ENCODE data around the gene BBS10. TPM values are rescaled to one million over a fixed set of nuclear protein-coding genes. Genes with fewer than 3 reads are reported as not detected.

BBS10 gene
- total RNA-seq, 1 experiment from 2014 or later: 6.0 TPM

DNA sequence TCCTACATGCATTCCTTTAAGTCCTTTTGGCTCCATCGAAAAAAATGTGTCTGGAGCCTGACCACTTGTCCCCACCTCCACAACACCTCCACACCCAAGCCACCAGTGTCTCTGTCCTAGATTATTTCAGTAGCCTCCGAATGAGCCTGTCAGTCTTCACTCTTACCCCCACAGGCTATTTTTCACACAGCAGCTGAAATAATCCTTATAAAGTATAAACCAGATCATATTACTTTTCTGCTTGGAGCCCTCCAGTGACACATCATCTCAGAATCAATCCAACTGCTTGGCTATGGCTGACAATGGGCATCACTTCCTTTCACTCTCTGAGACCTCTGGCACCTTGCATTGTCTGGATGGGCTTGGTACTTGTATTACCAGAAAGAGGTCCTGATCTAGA is 44.9 kb downstream of the BBS10 start:
- CTCF ChIA-PET: no interaction called here
- H3K9me3 Mint-ChIP-seq (ENCODE audit: unreplicated experiment): no peaks in the 10 kb centered on the region
- no TSS peak for BruUV-seq (replicated peaks)

GRCh38 chr12:76300297-76300665 is 47.9 kb downstream of the BBS10 start:
- no peak for TF ChIP-seq CTCF (IDR thresholded peaks at IDR 0.05; ENCODE audit: insufficient read depth in 1 of 2, low read depth in 1 of 2, low read length in 1 of 2, severe bottlenecking in 1 of 2, unreplicated experiment in 1 of 2)
- Histone ChIP-seq H3K9me3 (no peaks in the 10 kb centered on the region), H3K4me3 (ENCODE audit: low read depth, low read length) (no peak overlapping the region), H3K4me1 (peaks cover 10% of the 10 kb centered on the region; the same call in 1 of the 2 replicates), H3K27me3 (replicated peaks; ENCODE audit: control insufficient read depth, insufficient read depth, low read length) (no peaks in the 10 kb centered on the region), H3K36me3 (ENCODE audit: control insufficient read depth, insufficient read depth, low read length) (no peaks in the 10 kb centered on the region)
- Mint-ChIP-seq H3K36me3 (ENCODE audit: insufficient read depth, unreplicated experiment) (no peaks in the 10 kb centered on the region), H3K9me3 (ENCODE audit: unreplicated experiment) (no peaks in the 10 kb centered on the region), H3K4me1 (ENCODE audit: low read depth, unreplicated experiment) (no peaks in the 10 kb centered on the region), H3K27ac (ENCODE audit: unreplicated experiment) (peak overlapping the region; percentile 36), H3K4me3 (ENCODE audit: unreplicated experiment) (no peak overlapping the region), H3K27me3 (ENCODE audit: insufficient read depth, unreplicated experiment) (no peaks in the 10 kb centered on the region)
- intact Hi-C loops (cut with micrococcal nuclease; ENCODE audit: unreplicated experiment): no loop called here
- DNase-seq: no peak
- ChIA-PET POLR2A (no interaction called here), CTCF (no interaction called here)
- no TSS peak for BruUV-seq (replicated peaks)

More for the DNA sequence above, 44.9 kb downstream of the BBS10 start:
- DNase-seq: no peak
- no peak overlapping the region for H3K27ac Mint-ChIP-seq (ENCODE audit: unreplicated experiment)
- Histone ChIP-seq H3K36me3 (ENCODE audit: control insufficient read depth, insufficient read depth, low read length) (no peaks in the 10 kb centered on the region), H3K4me1 (peaks cover 10% of the 10 kb centered on the region; the same call in 1 of the 2 replicates), H3K9me3 (no peaks in the 10 kb centered on the region), H3K27me3 (replicated peaks; ENCODE audit: control insufficient read depth, insufficient read depth, low read length) (no peaks in the 10 kb centered on the region), H3K4me3 (ENCODE audit: low read depth, low read length) (no peak overlapping the region)
- no peaks in the 10 kb centered on the region for H3K36me3 Mint-ChIP-seq (ENCODE audit: insufficient read depth, unreplicated experiment)
- intact Hi-C loops (cut with micrococcal nuclease; ENCODE audit: unreplicated experiment): no loop called here
- H3K4me1 Mint-ChIP-seq (ENCODE audit: low read depth, unreplicated experiment): no peaks in the 10 kb centered on the region
- POLR2A ChIA-PET: no interaction called here
- no peak for TF ChIP-seq CTCF (IDR thresholded peaks at IDR 0.05; ENCODE audit: insufficient read depth in 1 of 2, low read depth in 1 of 2, low read length in 1 of 2, severe bottlenecking in 1 of 2, unreplicated experiment in 1 of 2)
- no peaks in the 10 kb centered on the region for H3K27me3 Mint-ChIP-seq (ENCODE audit: insufficient read depth, unreplicated experiment)
- H3K4me3 Mint-ChIP-seq (ENCODE audit: unreplicated experiment): no peak overlapping the region

DNA sequence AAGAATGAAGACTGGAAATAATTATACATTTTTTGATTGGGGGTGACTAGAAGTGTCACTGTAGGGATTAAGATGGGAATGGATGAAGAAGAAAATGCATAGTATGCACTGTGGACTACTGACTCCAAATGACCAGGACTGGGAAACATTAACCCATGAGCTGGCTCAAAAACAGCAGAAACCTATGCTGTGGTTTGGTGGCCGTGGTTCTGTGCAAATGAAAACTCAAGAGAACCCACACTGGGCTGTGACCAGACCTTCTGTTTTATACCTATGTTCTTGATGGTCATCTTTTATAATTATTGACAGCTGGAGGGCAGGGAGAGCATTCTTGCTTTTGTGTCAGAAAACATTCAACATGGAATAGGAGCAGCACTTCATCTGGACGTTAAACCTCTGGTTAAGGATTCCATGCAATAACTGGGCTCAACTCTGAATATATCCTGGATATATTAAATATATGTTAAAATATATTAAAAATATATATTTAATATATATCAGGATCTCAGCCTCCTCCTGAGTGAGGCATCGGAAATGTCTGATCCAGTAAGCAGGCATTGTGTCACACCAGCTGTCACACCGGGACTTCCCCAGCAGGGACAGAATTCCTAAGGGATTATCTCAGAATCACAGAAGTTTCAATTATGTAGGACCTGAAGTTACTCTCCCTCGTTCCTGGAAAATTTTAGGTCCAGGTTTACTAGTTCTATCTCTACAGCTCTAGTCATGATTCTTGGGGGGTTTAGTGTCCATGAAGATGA is 48.5 kb downstream of the BBS10 start:
- Mint-ChIP-seq H3K36me3 (ENCODE audit: insufficient read depth, unreplicated experiment) (no peaks in the 10 kb centered on the region), H3K9me3 (ENCODE audit: unreplicated experiment) (no peaks in the 10 kb centered on the region), H3K27me3 (ENCODE audit: insufficient read depth, unreplicated experiment) (no peaks in the 10 kb centered on the region), H3K27ac (ENCODE audit: unreplicated experiment) (peak overlapping the region; percentile 36), H3K4me1 (ENCODE audit: low read depth, unreplicated experiment) (no peaks in the 10 kb centered on the region), H3K4me3 (ENCODE audit: unreplicated experiment) (no peak overlapping the region)
- no peaks in the 10 kb centered on the region for H3K36me3 ChIP-seq (ENCODE audit: control insufficient read depth, insufficient read depth, low read length)
- peak in 1 of 2 experiments; percentile 35 for DNase-seq
- ChIA-PET POLR2A (no interaction called here), CTCF (no interaction called here)
- peak; percentile 14 to 24 for TF ChIP-seq CTCF (IDR thresholded peaks at IDR 0.05; ENCODE audit: insufficient read depth in 1 of 2, low read depth in 1 of 2, low read length in 1 of 2, severe bottlenecking in 1 of 2, unreplicated experiment in 1 of 2)
- intact Hi-C loops (cut with micrococcal nuclease; ENCODE audit: unreplicated experiment): no loop called here
- no peak overlapping the region for H3K4me3 ChIP-seq (ENCODE audit: low read depth, low read length)
- H3K9me3 ChIP-seq: no peaks in the 10 kb centered on the region
- BruUV-seq (replicated peaks): no TSS peak
- H3K27me3 ChIP-seq (replicated peaks; ENCODE audit: control insufficient read depth, insufficient read depth, low read length): no peaks in the 10 kb centered on the region
- peaks cover 10% of the 10 kb centered on the region; the same call in 1 of the 2 replicates for H3K4me1 ChIP-seq

Other genes with a start within 250 kb of the BBS10 start
- 49.3 and 50.0 TPM in 2 replicates for gene OSBPL8, start 211.4 kb upstream of the BBS10 start, total RNA-seq (2022)

All from Caco-2 (cell line).